Activated T-cell treated with anti-CD3 and anti-CD28 coated beads, Interleukin-2, amount 50 U/mL, for 4 hours (primary cell): ENCODE results near the gene BHLHE40. TPM values are rescaled to one million over a fixed set of nuclear protein-coding genes. Genes with fewer than 3 reads are reported as not detected.
A peak's percentile ranks its signal among the peaks of the same experiment; 100 is the strongest.

Experiments used
- ATAC-seq, 2 donors: fragments of 200-7000 bp; cut with Tn5 transposase; one replicate each; pipeline ENCODE4 v1.10.0; 2021
- DNase-seq: peaks from one replicate; pipeline ENCODE4 v3.0.0-alpha.2; 2020
- H3K27me3 Mint-ChIP-seq: one replicate; pipeline ENCODE4 v1.8.0; 2021; ENCODE audit warnings: low read depth, mixed read lengths
- H3K36me3 Mint-ChIP-seq: one replicate; pipeline ENCODE4 v1.8.0; 2022; ENCODE audit warnings: mixed read lengths; ENCODE audit not compliant: insufficient read depth
- H3K4me1 Mint-ChIP-seq: one replicate; pipeline ENCODE4 v1.8.0; 2021; ENCODE audit warnings: low read depth, mixed read lengths
- H3K4me3 Mint-ChIP-seq: one replicate; pipeline ENCODE4 v1.8.0; 2021; ENCODE audit warnings: mild to moderate bottlenecking, moderate library complexity, mixed read lengths
- H3K9me3 Mint-ChIP-seq: one replicate; pipeline ENCODE4 v1.8.0; 2021; ENCODE audit warnings: mixed read lengths
- total RNA-seq, 3 donors: library from RNA; stranded (reverse); gene quantifications; one replicate each; pipeline ENCODE4 v1.2.1, GENCODE V29; 2021

The BHLHE40 gene
- total RNA-seq = 10 to 100 TPM; 61.9 to 90.8 (median 86.6) TPM

- ATAC-seq = peak; percentile 36 to 40
- Mint-ChIP-seq H3K27me3 (no peaks in the 10 kb centered on the region), H3K9me3 (no peaks in the 10 kb centered on the region), H3K4me3 (peak within 1 kb of the TSS; percentile 94), H3K4me1 (peaks cover 63% of the 10 kb centered on the region), H3K36me3 (peaks cover 37% of the 10 kb centered on the region)
- DNase-seq = no peak
Measured at GRCh38 chr3:4979428-4980228, at the start of gene BHLHE40. BHLHE40 (plus strand) TSS chr3:4979437; CDS start chr3:4979719, 282 bp downstream.

GRCh38 chr3:4930501-4930900, 48.7 kb upstream of the BHLHE40 start:
- H3K4me1 Mint-ChIP-seq = peaks cover 19% of the 10 kb centered on the region
- ATAC-seq = no peak
- no peaks in the 10 kb centered on the region for H3K36me3 Mint-ChIP-seq
- no peak for DNase-seq
- H3K27me3 Mint-ChIP-seq = no peaks in the 10 kb centered on the region
- no peaks in the 10 kb centered on the region for H3K9me3 Mint-ChIP-seq
- no peak overlapping the region for H3K4me3 Mint-ChIP-seq

GRCh38 chr3:4934050-4934449, 45.2 kb upstream of the BHLHE40 start:
- H3K4me1 Mint-ChIP-seq = peaks cover 5% of the 10 kb centered on the region
- H3K4me3 Mint-ChIP-seq = no peak overlapping the region
- no peak for ATAC-seq
- H3K27me3 Mint-ChIP-seq = no peaks in the 10 kb centered on the region
- no peaks in the 10 kb centered on the region for H3K36me3 Mint-ChIP-seq
- no peak for DNase-seq
- H3K9me3 Mint-ChIP-seq = no peaks in the 10 kb centered on the region

GRCh38 chr3:4935347-4935746, 43.9 kb upstream of the BHLHE40 start:
- Mint-ChIP-seq H3K27me3 (no peaks in the 10 kb centered on the region), H3K36me3 (no peaks in the 10 kb centered on the region), H3K9me3 (no peaks in the 10 kb centered on the region), H3K4me1 (peaks cover 7% of the 10 kb centered on the region), H3K4me3 (no peak overlapping the region)
- no peak for DNase-seq
- ATAC-seq = no peak

- ATAC-seq (no peak), DNase-seq (no peak)
- Mint-ChIP-seq H3K4me1 (peaks cover 7% of the 10 kb centered on the region), H3K36me3 (no peaks in the 10 kb centered on the region), H3K27me3 (no peaks in the 10 kb centered on the region), H3K4me3 (no peak overlapping the region), H3K9me3 (no peaks in the 10 kb centered on the region)
Measured at GRCh38 chr3:4936982-4937614, 42.1 kb upstream of the BHLHE40 start.

- no peak for DNase-seq
- H3K9me3 Mint-ChIP-seq = no peaks in the 10 kb centered on the region
- H3K27me3 Mint-ChIP-seq = no peaks in the 10 kb centered on the region
- H3K36me3 Mint-ChIP-seq = no peaks in the 10 kb centered on the region
- no peak for ATAC-seq
- no peak overlapping the region for H3K4me3 Mint-ChIP-seq
- H3K4me1 Mint-ChIP-seq = peaks cover 7% of the 10 kb centered on the region
Measured at GRCh38 chr3:4938281-4938982, 40.8 kb upstream of the BHLHE40 start.

GRCh38 chr3:4939276-4939675, 40.0 kb upstream of the BHLHE40 start:
- H3K4me3 Mint-ChIP-seq = no peak overlapping the region
- peaks cover 7% of the 10 kb centered on the region for H3K4me1 Mint-ChIP-seq
- H3K36me3 Mint-ChIP-seq = no peaks in the 10 kb centered on the region
- DNase-seq (no peak), ATAC-seq (no peak)
- H3K9me3 Mint-ChIP-seq = no peaks in the 10 kb centered on the region
- H3K27me3 Mint-ChIP-seq = no peaks in the 10 kb centered on the region

GRCh38 chr3:4940985-4941384, 38.3 kb upstream of the BHLHE40 start:
- no peaks in the 10 kb centered on the region for H3K27me3 Mint-ChIP-seq
- ATAC-seq = no peak
- peaks cover 3% of the 10 kb centered on the region for H3K4me1 Mint-ChIP-seq
- H3K9me3 Mint-ChIP-seq = no peaks in the 10 kb centered on the region
- H3K36me3 Mint-ChIP-seq = no peaks in the 10 kb centered on the region
- DNase-seq = no peak
- no peak overlapping the region for H3K4me3 Mint-ChIP-seq

- ATAC-seq (no peak), DNase-seq (no peak)
Measured at GRCh38 chr3:4943549-4943948, 35.7 kb upstream of the BHLHE40 start.

GRCh38 chr3:4945324-4945723, 33.9 kb upstream of the BHLHE40 start:
- H3K27me3 Mint-ChIP-seq = no peaks in the 10 kb centered on the region
- no peaks in the 10 kb centered on the region for H3K9me3 Mint-ChIP-seq
- ATAC-seq (no peak), DNase-seq (no peak)
- H3K4me3 Mint-ChIP-seq = no peak overlapping the region
- H3K4me1 Mint-ChIP-seq = no peaks in the 10 kb centered on the region
- no peaks in the 10 kb centered on the region for H3K36me3 Mint-ChIP-seq

More at GRCh38 chr3:4943549-4943948, 35.7 kb upstream of the BHLHE40 start:
- H3K4me3 Mint-ChIP-seq = no peak overlapping the region
- no peaks in the 10 kb centered on the region for H3K36me3 Mint-ChIP-seq
- no peaks in the 10 kb centered on the region for H3K9me3 Mint-ChIP-seq
- peaks cover 2% of the 10 kb centered on the region for H3K4me1 Mint-ChIP-seq
- H3K27me3 Mint-ChIP-seq = no peaks in the 10 kb centered on the region

GRCh38 chr3:4947028-4947427, 32.2 kb upstream of the BHLHE40 start:
- no peaks in the 10 kb centered on the region for H3K4me1 Mint-ChIP-seq
- DNase-seq = no peak
- H3K9me3 Mint-ChIP-seq = no peaks in the 10 kb centered on the region
- H3K27me3 Mint-ChIP-seq = no peaks in the 10 kb centered on the region
- no peaks in the 10 kb centered on the region for H3K36me3 Mint-ChIP-seq
- ATAC-seq = no peak
- H3K4me3 Mint-ChIP-seq = no peak overlapping the region

- Mint-ChIP-seq H3K4me1 (no peaks in the 10 kb centered on the region), H3K27me3 (no peaks in the 10 kb centered on the region), H3K4me3 (no peak overlapping the region), H3K36me3 (no peaks in the 10 kb centered on the region), H3K9me3 (no peaks in the 10 kb centered on the region)
- no peak for ATAC-seq
- no peak for DNase-seq
Measured at GRCh38 chr3:4948395-4948794, 30.8 kb upstream of the BHLHE40 start.

GRCh38 chr3:4949004-4949403, 30.2 kb upstream of the BHLHE40 start:
- Mint-ChIP-seq H3K4me1 (no peaks in the 10 kb centered on the region), H3K27me3 (no peaks in the 10 kb centered on the region), H3K36me3 (no peaks in the 10 kb centered on the region), H3K9me3 (no peaks in the 10 kb centered on the region), H3K4me3 (no peak overlapping the region)
- ATAC-seq (no peak), DNase-seq (no peak)

- no peaks in the 10 kb centered on the region for H3K9me3 Mint-ChIP-seq
- H3K27me3 Mint-ChIP-seq = no peaks in the 10 kb centered on the region
- no peak for DNase-seq
- no peaks in the 10 kb centered on the region for H3K4me1 Mint-ChIP-seq
- H3K4me3 Mint-ChIP-seq = no peak overlapping the region
- ATAC-seq = no peak
- H3K36me3 Mint-ChIP-seq = no peaks in the 10 kb centered on the region
Measured at GRCh38 chr3:4949659-4950058, 29.6 kb upstream of the BHLHE40 start.
